Upper lobe of left lung (tissue), 6 donors: Measurements from ENCODE around the gene SLC27A5. TPM values are rescaled to one million over a fixed set of nuclear protein-coding genes. Genes with fewer than 3 reads are reported as not detected.

Source experiments
- ATAC-seq, 2 donors: fragments of 200-7000 bp; cut with Tn5 transposase; one replicate each; pipeline ENCODE4 v1.9.1; 2022; ENCODE audit warnings: mild to moderate bottlenecking in 2 of 2, moderate library complexity in 2 of 2; ENCODE audit not compliant: low FRiP score in 2 of 2
- DNase-seq, 2 donors: peaks; one replicate each; pipeline ENCODE4 v3.0.0-alpha.2; 2019 to 2020
- H3K27ac ChIP-seq, 4 donors: fragments of 200-600 bp; sonication (generic); one replicate each; pipeline ENCODE4 v1.5.1; 2016 to 2019
- H3K27me3 ChIP-seq, 4 donors: fragments of 200-600 bp; sonication (generic); one replicate each; pipeline ENCODE4 v1.5.1; 2017 to 2019
- H3K36me3 ChIP-seq, 4 donors: fragments of 200-600 bp; sonication (generic); one replicate each; pipeline ENCODE4 v1.5.1; 2016 to 2019
- H3K4me1 ChIP-seq, 4 donors: fragments of 200-600 bp; sonication (generic); one replicate each; pipeline ENCODE4 v1.5.1; 2018 to 2019
- H3K4me3 ChIP-seq, 4 donors: fragments of 200-600 bp; sonication (generic); one replicate each; pipeline ENCODE4 v1.5.1; 2017 to 2019; ENCODE audit warnings: mild to moderate bottlenecking in 2 of 4, moderate library complexity in 1 of 4
- H3K9me3 ChIP-seq, 4 donors: fragments of 200-600 bp; sonication (generic); one replicate each; pipeline ENCODE4 v1.5.1; 2018 to 2019
- EP300 ChIP-seq, 4 donors: sonication (generic); formaldehyde crosslinking; IDR thresholded peaks; one replicate each; pipeline ENCODE4 v1.5.1; 2017; ENCODE audit warnings: antibody characterized with exemption in 4 of 4, control low read depth in 2 of 4
- POLR2A ChIP-seq, 4 donors: fragments of 450-650 bp; IDR thresholded peaks; one replicate each; pipeline ENCODE4 v1.5.1; 2016 to 2017; ENCODE audit warnings: antibody characterized with exemption in 4 of 4, mild to moderate bottlenecking in 2 of 4
- POLR2AphosphoS5 ChIP-seq, 2 donors: sonication (generic); formaldehyde crosslinking; IDR thresholded peaks; one replicate each; pipeline ENCODE4 v1.5.1; 2017; ENCODE audit warnings: antibody characterized with exemption in 2 of 2
- WGBS, 2 donors: methylation state at CpG; one replicate each; pipeline ENCODE4 v1.1.5; 2017 to 2018; 5-methylcytosine and 5-hydroxymethylcytosine counted together
- total RNA-seq, 6 donors: library from RNA; depleted of rRNA in 4 of 6; stranded (reverse); fragments of >200 nt in 4 of 6; gene quantifications; one replicate each; pipeline versions ENCODE4 v1.1.0 to v1.2.1, GENCODE V29; 2016 to 2021
- TF ChIP-seq, protein P1 (sequence below), 6 experiments: fragments of 450-650 bp in 4 of 6; fragments of 200-600 bp in 2 of 6; sonication (generic) in 2 of 6; IDR thresholded peaks; one replicate each; pipeline ENCODE4 v1.5.1; 2016 to 2019; ENCODE audit warnings: antibody characterized with exemption in 6 of 6
- donor health status: DM: no; HTN: no; CAD: no; lungs with moderate emphysema.
- donor health status: DM: no; HTN: yes; CAD: no; lungs with severe emphysema.

The SLC27A5 gene
- total RNA-seq, 6 donors from 2014 or later = 1.6 to 12.2 (median 6.9) TPM

DNA sequence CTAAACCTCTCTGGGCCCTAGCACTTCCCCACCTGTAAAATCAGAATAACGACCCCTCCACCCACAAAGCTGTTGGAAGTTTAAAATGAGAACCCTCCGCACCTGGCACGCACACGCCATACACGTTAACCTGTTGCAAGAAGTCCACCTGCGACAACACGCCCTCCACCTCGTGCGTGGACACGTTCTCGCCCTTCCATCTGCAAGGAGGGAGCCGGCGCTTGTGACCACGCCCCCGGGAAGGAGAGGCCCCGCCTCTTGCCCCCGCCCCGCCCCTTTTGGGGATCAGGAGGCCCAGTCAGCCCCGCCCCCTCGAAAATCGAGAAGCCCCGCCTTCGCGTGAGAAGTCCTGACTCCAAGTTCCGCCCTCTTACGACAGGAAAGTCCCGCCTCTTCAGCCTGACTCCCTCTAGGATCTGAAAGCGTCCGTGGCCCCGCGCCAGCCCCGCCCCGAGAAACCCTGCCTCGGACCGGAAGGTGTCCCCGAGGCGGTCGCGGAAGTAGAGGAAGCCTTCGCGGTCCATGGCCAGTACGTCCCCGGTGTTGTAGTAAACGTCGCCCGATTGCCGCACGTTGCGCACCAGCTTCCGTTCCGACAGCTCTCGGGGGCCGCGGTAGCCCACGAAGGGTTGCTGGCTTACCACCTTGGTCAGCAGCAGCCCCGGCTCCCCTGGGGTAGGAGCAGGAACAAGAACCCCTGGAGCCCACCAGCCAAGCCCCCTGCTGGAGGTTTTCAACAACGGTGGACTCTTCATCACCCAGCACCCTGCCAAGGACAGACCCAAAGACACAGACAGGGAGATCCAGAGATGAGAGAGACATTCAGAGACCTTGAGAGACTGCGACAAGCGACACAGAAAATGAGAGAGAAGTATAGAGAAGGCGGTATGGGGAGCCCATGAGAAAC, 12.5 kb downstream of the SLC27A5 start:
- peak; percentile 88 to 89 for TF ChIP-seq POLR2AphosphoS5 (IDR thresholded peaks at IDR 0.05)
- no peak for TF ChIP-seq EP300 (IDR thresholded peaks at IDR 0.05)
- peak in 1 of 4 donors; percentile 68 for TF ChIP-seq POLR2A (IDR thresholded peaks at IDR 0.05)
- TF ChIP-seq, protein P1, sequence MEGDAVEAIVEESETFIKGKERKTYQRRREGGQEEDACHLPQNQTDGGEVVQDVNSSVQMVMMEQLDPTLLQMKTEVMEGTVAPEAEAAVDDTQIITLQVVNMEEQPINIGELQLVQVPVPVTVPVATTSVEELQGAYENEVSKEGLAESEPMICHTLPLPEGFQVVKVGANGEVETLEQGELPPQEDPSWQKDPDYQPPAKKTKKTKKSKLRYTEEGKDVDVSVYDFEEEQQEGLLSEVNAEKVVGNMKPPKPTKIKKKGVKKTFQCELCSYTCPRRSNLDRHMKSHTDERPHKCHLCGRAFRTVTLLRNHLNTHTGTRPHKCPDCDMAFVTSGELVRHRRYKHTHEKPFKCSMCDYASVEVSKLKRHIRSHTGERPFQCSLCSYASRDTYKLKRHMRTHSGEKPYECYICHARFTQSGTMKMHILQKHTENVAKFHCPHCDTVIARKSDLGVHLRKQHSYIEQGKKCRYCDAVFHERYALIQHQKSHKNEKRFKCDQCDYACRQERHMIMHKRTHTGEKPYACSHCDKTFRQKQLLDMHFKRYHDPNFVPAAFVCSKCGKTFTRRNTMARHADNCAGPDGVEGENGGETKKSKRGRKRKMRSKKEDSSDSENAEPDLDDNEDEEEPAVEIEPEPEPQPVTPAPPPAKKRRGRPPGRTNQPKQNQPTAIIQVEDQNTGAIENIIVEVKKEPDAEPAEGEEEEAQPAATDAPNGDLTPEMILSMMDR (IDR thresholded peaks at IDR 0.05) = peak in 5 of 6 experiments; percentile 19 to 48 (median 31)
- Histone ChIP-seq H3K27ac (peak overlapping the region; percentile 77 to 90 (median 81)), H3K4me1 (peaks cover 18 to 27% (median 21%) of the 10 kb centered on the region in 4 donors), H3K36me3 (no peaks in the 10 kb centered on the region), H3K4me3 (peak overlapping the region; percentile 29 to 73 (median 62)), H3K27me3 (no peaks in the 10 kb centered on the region), H3K9me3 (no peaks in the 10 kb centered on the region)
- peak; percentile 98 to 99 for ATAC-seq
- peak; percentile 100 for DNase-seq
- 1 to 19% methylated on average over 4 to 60 of the region's 60 CpGs for WGBS, 2 donors

DNA sequence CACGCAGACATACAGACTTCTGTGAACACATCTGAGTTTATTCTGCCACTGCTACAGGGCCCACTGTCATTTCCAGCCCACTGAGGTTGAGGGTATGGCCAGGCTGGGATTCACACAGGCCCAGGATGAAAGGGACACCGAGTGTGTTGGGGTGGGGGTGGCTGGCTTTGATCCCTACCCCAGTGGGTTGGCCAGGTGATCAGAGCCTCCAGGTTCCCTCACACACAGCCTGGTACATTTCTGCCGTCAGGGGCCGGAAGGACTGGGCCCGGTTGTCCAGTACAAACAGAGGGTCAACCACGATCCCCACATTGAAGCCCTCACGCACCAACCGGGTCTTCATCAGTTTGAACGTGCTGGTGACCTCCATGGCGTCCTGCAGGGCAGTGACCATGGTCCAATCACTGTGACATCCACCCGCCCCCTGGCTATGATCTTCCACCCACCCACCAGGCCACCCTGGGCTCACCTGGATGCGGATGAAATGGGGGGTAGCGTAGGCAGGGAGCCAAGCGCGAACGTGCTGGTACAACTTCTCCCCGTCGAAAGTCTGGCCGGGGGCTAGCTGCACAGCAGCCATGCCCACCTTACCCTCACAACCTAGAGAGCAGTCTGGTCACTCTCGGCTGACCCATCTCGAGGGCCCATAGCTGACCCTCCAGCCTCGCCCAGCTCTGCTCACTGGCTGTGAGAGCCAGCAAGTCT, 13.3 kb downstream of the SLC27A5 start:
- WGBS, 2 donors = 65 to 78% methylated on average over 9 to 22 of the region's 22 CpGs
- DNase-seq = no peak
- H3K27ac ChIP-seq = peak overlapping the region; percentile 42 to 90 (median 81)
- peak in 1 of 2 donors; percentile 1 for ATAC-seq
- TF ChIP-seq, protein P1 (IDR thresholded peaks at IDR 0.05) = no peak
- TF ChIP-seq POLR2AphosphoS5 (IDR thresholded peaks at IDR 0.05) = no peak
- no peaks in the 10 kb centered on the region for H3K36me3 ChIP-seq
- H3K4me3 ChIP-seq = peak overlapping the region; percentile 29 to 73 (median 62)
- no peaks in the 10 kb centered on the region for H3K27me3 ChIP-seq
- H3K4me1 ChIP-seq = peaks cover 18 to 27% (median 21%) of the 10 kb centered on the region in 4 donors
- H3K9me3 ChIP-seq = no peaks in the 10 kb centered on the region

DNA sequence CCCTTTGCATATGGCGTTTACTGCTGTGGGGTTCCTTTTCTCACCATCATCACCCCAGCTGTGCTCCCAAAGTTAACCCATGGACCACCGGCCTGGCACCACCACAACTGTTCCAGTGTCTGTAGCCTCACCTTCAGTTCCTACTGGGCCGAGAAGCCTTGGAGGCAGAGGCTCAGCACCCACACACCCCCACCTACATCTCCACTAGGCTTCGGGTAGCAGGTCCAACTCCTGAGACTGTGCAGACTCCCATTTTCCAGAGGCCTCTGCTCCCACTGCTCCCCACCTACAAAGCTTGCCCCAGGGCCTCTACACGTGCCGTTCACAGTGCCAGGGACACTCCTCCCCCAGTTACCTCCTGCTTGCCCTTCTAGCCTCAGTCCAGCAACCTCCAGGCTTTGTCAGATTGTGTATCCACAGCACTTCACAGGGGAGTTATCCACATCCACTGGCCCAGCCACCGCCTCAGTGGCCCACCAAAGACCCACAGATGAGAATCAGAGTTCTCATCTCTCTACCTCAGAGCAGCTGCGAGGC, 14.1 kb downstream of the SLC27A5 start:
- Histone ChIP-seq H3K27me3 (no peaks in the 10 kb centered on the region), H3K4me1 (peaks cover 18 to 27% (median 21%) of the 10 kb centered on the region in 4 donors), H3K27ac (no peak overlapping the region), H3K4me3 (no peak overlapping the region), H3K36me3 (no peaks in the 10 kb centered on the region), H3K9me3 (no peaks in the 10 kb centered on the region)
- TF ChIP-seq POLR2A (IDR thresholded peaks at IDR 0.05) (no peak), POLR2AphosphoS5 (IDR thresholded peaks at IDR 0.05) (no peak), EP300 (IDR thresholded peaks at IDR 0.05) (no peak)
- TF ChIP-seq, protein P1 (IDR thresholded peaks at IDR 0.05) = no peak
- DNase-seq (no peak), ATAC-seq (no peak)
- 91 to 93% methylated on average over 7 to 8 of the region's 8 CpGs for WGBS, 2 donors

DNA sequence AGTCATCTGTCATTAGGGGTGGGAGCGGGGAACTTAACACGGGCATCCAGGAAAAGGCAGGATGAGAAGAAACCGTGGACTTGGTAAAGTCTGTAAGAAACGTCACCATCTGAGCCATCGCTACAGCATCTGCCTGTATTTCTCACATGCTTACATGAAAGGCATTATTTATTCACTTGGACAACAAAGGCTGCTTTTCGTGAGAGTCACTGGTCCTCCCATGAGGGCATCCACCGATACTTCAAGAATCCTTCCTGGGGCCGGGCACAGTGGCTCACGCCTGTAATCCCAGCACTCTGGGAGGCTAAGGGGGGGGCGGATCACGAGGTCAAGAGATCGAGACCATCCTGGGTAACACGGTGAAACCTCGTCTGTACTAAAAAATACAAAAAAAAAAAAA, 19.5 kb downstream of the SLC27A5 start:
- TF ChIP-seq, protein P1 (IDR thresholded peaks at IDR 0.05) = no peak
- TF ChIP-seq EP300 (IDR thresholded peaks at IDR 0.05) = no peak
- no peak for TF ChIP-seq POLR2A (IDR thresholded peaks at IDR 0.05)
- TF ChIP-seq POLR2AphosphoS5 (IDR thresholded peaks at IDR 0.05) = no peak
- ATAC-seq (no peak), DNase-seq (no peak)
- H3K9me3 ChIP-seq = no peaks in the 10 kb centered on the region
- no peak overlapping the region for H3K27ac ChIP-seq
- no peaks in the 10 kb centered on the region for H3K4me1 ChIP-seq
- WGBS, 2 donors = 92 to 93% methylated on average over 14 of the region's 14 CpGs
- H3K4me3 ChIP-seq = no peak overlapping the region
- no peaks in the 10 kb centered on the region for H3K36me3 ChIP-seq
- no peaks in the 10 kb centered on the region for H3K27me3 ChIP-seq
